ENCODE measurements around the gene CX3CR1. TPM values are rescaled to one million over a fixed set of nuclear protein-coding genes. Genes with fewer than 3 reads are reported as not detected.

The CX3CR1 gene
- total RNA-seq, 1 experiment from 2014 or later = not detected

DNA sequence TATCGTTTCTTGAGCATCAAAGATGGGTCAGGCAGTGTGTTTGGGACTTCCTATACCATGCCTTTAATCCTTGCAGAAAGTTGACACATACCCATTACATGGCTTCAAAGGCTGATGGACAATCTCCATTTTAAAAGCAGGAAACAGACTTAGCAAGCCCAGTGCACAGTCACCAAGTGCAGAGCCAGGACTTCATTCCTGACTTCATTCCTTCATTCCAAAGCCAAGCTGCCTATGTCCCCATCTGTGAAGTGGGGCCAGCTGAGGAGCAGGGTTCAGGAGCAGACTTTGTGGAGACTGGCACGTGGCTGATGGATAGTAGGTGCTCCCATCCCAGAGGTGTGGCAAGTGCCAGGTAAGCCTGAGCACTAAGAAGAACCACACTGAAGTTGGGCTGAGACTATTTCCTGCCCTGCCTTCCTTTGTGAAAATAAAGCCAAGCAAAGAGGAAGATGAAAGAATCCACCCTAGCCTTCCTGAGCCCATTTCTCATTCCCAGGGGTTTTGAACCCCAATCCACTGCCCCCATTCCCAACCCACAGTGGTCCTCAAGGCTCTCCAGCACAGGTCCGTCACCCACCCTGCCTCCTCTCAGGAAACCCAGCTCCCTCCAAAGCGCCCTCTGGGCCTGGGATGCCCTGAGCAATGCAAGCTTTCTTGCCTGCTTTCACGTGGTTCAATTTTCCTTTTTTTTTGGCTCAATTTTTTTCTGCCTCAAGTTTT lies 1.8 kb downstream of the CX3CR1 start:
- POLR2A ChIA-PET (ENCODE audit: unreplicated experiment) = no interaction called here

GRCh38 chr3:39276746-39277145 lies 3.1 kb downstream of the CX3CR1 start:
- H2AFZ ChIP-seq (ENCODE audit: low read length) = no peak overlapping the region
- BruUV-seq (replicated peaks) = no TSS peak
- no peaks in the 10 kb centered on the region for H3K79me2 ChIP-seq (ENCODE audit: low read length)
- H3K27me3 ChIP-seq (ENCODE audit: low read length) = peaks cover 41% of the 10 kb centered on the region
- no peak overlapping the region for H3K27ac ChIP-seq (ENCODE audit: low read length)
- H3K9ac ChIP-seq (ENCODE audit: low read length) = no peak overlapping the region
- TF ChIP-seq EZH2 (IDR thresholded peaks at IDR 0.05; ENCODE audit: low read length, unreplicated experiment) = no peak
- TF ChIP-seq, protein P1, sequence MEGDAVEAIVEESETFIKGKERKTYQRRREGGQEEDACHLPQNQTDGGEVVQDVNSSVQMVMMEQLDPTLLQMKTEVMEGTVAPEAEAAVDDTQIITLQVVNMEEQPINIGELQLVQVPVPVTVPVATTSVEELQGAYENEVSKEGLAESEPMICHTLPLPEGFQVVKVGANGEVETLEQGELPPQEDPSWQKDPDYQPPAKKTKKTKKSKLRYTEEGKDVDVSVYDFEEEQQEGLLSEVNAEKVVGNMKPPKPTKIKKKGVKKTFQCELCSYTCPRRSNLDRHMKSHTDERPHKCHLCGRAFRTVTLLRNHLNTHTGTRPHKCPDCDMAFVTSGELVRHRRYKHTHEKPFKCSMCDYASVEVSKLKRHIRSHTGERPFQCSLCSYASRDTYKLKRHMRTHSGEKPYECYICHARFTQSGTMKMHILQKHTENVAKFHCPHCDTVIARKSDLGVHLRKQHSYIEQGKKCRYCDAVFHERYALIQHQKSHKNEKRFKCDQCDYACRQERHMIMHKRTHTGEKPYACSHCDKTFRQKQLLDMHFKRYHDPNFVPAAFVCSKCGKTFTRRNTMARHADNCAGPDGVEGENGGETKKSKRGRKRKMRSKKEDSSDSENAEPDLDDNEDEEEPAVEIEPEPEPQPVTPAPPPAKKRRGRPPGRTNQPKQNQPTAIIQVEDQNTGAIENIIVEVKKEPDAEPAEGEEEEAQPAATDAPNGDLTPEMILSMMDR (conservative IDR thresholded peaks at IDR 0.05; ENCODE audit: low read depth, low read length) = no peak
- no peak for TF ChIP-seq EZH2phosphoT487 (IDR thresholded peaks at IDR 0.05; ENCODE audit: borderline replicate concordance, low read length)
- no peaks in the 10 kb centered on the region for H4K20me1 ChIP-seq (ENCODE audit: low read length)
- H3F3A ChIP-seq (ENCODE audit: low read length, unreplicated experiment) = no peaks in the 10 kb centered on the region
- H3K4me2 ChIP-seq (ENCODE audit: low read length) = no peak overlapping the region
- CTCF ChIA-PET = no interaction called here
- POLR2A ChIA-PET (ENCODE audit: unreplicated experiment) = no interaction called here
- no peaks in the 10 kb centered on the region for H3K9me2 ChIP-seq (replicated peaks; ENCODE audit: low read length)
- ATAC-seq (no peak), DNase-seq (no peak)
- no peaks in the 10 kb centered on the region for H3K4me1 ChIP-seq (ENCODE audit: insufficient read depth, low read length)
- H3K36me3 ChIP-seq (ENCODE audit: low read depth, low read length) = no peaks in the 10 kb centered on the region
- no peaks in the 10 kb centered on the region for H3K9me3 ChIP-seq (ENCODE audit: low read length)
- no peak overlapping the region for H3K4me3 ChIP-seq (ENCODE audit: low read length)
- intact Hi-C loops (cut with micrococcal nuclease) = no loop called here

More for the DNA sequence above, 1.8 kb downstream of the CX3CR1 start:
- Histone ChIP-seq H3K79me2 (ENCODE audit: low read length) (no peaks in the 10 kb centered on the region), H3K27ac (ENCODE audit: low read length) (no peak overlapping the region), H3K4me3 (ENCODE audit: low read length) (no peak overlapping the region), H3K9ac (ENCODE audit: low read length) (no peak overlapping the region), H3K36me3 (ENCODE audit: low read depth, low read length) (no peaks in the 10 kb centered on the region), H3K27me3 (ENCODE audit: low read length) (peaks cover 37% of the 10 kb centered on the region), H3K4me1 (ENCODE audit: insufficient read depth, low read length) (no peaks in the 10 kb centered on the region), H4K20me1 (ENCODE audit: low read length) (no peaks in the 10 kb centered on the region), H2AFZ (ENCODE audit: low read length) (no peak overlapping the region), H3K9me3 (ENCODE audit: low read length) (no peaks in the 10 kb centered on the region), H3K4me2 (ENCODE audit: low read length) (no peak overlapping the region), H3F3A (ENCODE audit: low read length, unreplicated experiment) (no peaks in the 10 kb centered on the region), H3K9me2 (replicated peaks; ENCODE audit: low read length) (no peaks in the 10 kb centered on the region)
- intact Hi-C loops (cut with micrococcal nuclease) = no loop called here
- no peak for ATAC-seq
- no peak for TF ChIP-seq EZH2phosphoT487 (IDR thresholded peaks at IDR 0.05; ENCODE audit: borderline replicate concordance, low read length)
- no peak for TF ChIP-seq EZH2 (IDR thresholded peaks at IDR 0.05; ENCODE audit: low read length, unreplicated experiment)
- TF ChIP-seq, protein P1 (conservative IDR thresholded peaks at IDR 0.05; ENCODE audit: low read depth, low read length) = no peak
- DNase-seq = no peak
- CTCF ChIA-PET = interaction anchor here (0.7 kb wide), 1 partner anchor 87 kb away, joined by 5 read pairs; no protein-coding TSS in a partner anchor
- no TSS peak for BruUV-seq (replicated peaks)

DNA sequence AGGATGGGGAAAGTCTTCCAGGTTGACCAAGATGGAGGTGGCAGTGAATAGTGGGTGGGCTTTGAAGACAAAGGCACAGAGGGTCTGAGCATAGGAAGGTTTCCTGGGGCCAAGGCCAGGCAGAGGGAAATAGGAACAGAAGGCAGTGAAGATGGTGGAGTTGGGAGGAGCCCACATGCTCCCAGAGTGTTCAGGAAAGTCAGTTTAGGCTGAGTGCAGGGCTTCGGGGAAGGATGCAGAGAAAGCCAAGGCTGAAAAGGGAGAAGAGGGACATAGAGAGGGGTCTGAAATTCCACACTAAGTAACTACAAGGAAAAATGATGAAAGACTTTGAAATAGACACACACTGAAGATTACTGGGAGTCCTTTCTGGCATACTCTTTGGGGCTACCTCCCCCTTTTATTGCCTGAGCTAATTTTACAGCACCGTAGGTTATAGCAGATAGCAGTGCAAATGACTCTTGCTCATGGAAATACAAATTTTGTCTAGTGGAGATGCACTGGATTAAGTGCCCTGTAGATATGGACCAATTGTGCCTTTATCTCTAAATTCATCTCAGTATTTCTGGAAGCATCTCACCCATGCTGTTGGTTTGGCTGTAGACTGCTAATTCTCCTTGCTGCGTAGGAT lies 3.8 kb downstream of the CX3CR1 start:
- H3K36me3 ChIP-seq (ENCODE audit: low read depth, low read length) = no peaks in the 10 kb centered on the region
- H3K27ac ChIP-seq (ENCODE audit: low read length) = no peak overlapping the region
- no peaks in the 10 kb centered on the region for H3K4me1 ChIP-seq (ENCODE audit: insufficient read depth, low read length)
- ChIA-PET CTCF (no interaction called here), POLR2A (ENCODE audit: unreplicated experiment) (no interaction called here)
- no peak for TF ChIP-seq EZH2phosphoT487 (IDR thresholded peaks at IDR 0.05; ENCODE audit: borderline replicate concordance, low read length)
- TF ChIP-seq EZH2 (IDR thresholded peaks at IDR 0.05; ENCODE audit: low read length, unreplicated experiment) = no peak
- TF ChIP-seq, protein P1 (conservative IDR thresholded peaks at IDR 0.05; ENCODE audit: low read depth, low read length) = no peak
- DNase-seq = no peak
- H3K9me2 ChIP-seq (replicated peaks; ENCODE audit: low read length) = no peaks in the 10 kb centered on the region
- no peak overlapping the region for H3K4me2 ChIP-seq (ENCODE audit: low read length)
- H3K9me3 ChIP-seq (ENCODE audit: low read length) = no peaks in the 10 kb centered on the region
- H3F3A ChIP-seq (ENCODE audit: low read length, unreplicated experiment) = no peaks in the 10 kb centered on the region
- no peak overlapping the region for H3K9ac ChIP-seq (ENCODE audit: low read length)
- no TSS peak for BruUV-seq (replicated peaks)
- H3K27me3 ChIP-seq (ENCODE audit: low read length) = peaks cover 47% of the 10 kb centered on the region
- no peaks in the 10 kb centered on the region for H3K79me2 ChIP-seq (ENCODE audit: low read length)
- intact Hi-C loops (cut with micrococcal nuclease) = no loop called here
- H2AFZ ChIP-seq (ENCODE audit: low read length) = no peak overlapping the region
- H4K20me1 ChIP-seq (ENCODE audit: low read length) = no peaks in the 10 kb centered on the region
- ATAC-seq = no peak
- H3K4me3 ChIP-seq (ENCODE audit: low read length) = no peak overlapping the region
